ENCODE results near the gene GRSF1.

Gene GRSF1

DNA sequence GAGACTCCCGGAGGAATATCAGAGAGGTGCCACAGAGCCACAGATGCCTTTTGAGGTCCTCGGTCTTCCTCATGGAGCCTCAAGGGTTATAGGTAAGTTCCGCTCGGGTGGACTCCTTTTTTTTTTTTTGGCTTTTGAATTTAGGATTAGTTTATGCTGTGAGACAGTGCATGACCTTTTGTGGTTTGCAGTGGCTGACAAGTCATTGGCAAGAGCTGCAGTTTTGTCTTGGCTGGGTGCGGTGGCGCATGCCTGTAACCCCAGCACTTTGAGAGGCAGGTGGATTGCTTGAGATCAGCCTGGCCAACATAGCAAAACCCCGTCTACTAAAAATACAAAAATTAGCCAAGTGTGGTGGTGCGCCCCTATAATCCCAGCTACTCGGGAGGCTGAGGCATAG, 4.5 kb upstream of the GRSF1 start:
- no peak for ATAC-seq
- TF ChIP-seq ZFP3 (CRISPR knock-in tag; IDR thresholded peaks at IDR 0.05) (no peak), ESRRG (CRISPR knock-in tag; IDR thresholded peaks at IDR 0.05) (no peak), ZNF8 (CRISPR knock-in tag; IDR thresholded peaks at IDR 0.05) (no peak), ZNF70 (CRISPR knock-in tag; IDR thresholded peaks at IDR 0.05) (no peak), TCF4 (CRISPR knock-in tag; IDR thresholded peaks at IDR 0.05; ENCODE audit: borderline replicate concordance) (no peak), TOX (CRISPR knock-in tag; IDR thresholded peaks at IDR 0.05; ENCODE audit: borderline replicate concordance) (no peak), RARB (CRISPR knock-in tag; IDR thresholded peaks at IDR 0.05) (no peak), ZC3H10 (CRISPR knock-in tag; IDR thresholded peaks at IDR 0.05) (no peak)
- TF ChIP-seq, protein P1, sequence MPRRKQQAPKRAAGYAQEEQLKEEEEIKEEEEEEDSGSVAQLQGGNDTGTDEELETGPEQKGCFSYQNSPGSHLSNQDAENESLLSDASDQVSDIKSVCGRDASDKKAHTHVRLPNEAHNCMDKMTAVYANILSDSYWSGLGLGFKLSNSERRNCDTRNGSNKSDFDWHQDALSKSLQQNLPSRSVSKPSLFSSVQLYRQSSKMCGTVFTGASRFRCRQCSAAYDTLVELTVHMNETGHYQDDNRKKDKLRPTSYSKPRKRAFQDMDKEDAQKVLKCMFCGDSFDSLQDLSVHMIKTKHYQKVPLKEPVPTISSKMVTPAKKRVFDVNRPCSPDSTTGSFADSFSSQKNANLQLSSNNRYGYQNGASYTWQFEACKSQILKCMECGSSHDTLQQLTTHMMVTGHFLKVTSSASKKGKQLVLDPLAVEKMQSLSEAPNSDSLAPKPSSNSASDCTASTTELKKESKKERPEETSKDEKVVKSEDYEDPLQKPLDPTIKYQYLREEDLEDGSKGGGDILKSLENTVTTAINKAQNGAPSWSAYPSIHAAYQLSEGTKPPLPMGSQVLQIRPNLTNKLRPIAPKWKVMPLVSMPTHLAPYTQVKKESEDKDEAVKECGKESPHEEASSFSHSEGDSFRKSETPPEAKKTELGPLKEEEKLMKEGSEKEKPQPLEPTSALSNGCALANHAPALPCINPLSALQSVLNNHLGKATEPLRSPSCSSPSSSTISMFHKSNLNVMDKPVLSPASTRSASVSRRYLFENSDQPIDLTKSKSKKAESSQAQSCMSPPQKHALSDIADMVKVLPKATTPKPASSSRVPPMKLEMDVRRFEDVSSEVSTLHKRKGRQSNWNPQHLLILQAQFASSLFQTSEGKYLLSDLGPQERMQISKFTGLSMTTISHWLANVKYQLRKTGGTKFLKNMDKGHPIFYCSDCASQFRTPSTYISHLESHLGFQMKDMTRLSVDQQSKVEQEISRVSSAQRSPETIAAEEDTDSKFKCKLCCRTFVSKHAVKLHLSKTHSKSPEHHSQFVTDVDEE (CRISPR knock-in tag; IDR thresholded peaks at IDR 0.05), result no peak

DNA sequence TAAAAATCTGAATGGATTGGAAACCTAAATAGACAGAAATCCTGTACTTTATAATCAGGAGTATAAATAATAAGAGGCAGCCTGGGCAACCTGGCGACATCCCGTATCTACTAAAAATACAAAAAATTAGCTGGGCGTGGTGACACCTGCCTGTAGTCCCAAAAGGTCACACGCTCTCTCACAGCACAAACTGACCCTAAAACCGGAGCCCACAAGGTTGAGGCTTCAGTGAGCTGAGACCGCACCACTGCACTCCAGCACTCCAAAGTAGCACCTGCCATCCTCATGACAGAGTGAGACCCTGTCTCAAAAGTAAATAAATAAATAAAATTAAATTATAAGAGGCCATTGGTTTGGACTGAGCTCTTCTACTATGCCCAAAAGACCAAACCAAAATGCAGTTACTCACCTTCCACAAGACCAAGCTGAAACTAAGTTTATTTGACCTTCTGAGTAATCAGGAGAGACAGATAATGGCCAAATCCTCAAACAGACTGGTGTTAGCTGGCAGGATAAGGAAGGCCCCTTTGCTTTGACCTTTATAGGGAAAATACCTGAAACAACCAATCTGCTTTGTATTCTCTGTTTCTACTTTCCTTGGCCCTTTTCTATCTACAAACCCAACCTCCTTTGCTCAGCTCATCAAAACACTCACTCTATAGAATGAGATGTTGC, 3.2 kb upstream of the GRSF1 start:
- TF ChIP-seq ZNF70 (CRISPR knock-in tag; IDR thresholded peaks at IDR 0.05) (no peak), CSDC2 (CRISPR knock-in tag; IDR thresholded peaks at IDR 0.05) (no peak), TCF4 (CRISPR knock-in tag; IDR thresholded peaks at IDR 0.05; ENCODE audit: borderline replicate concordance) (no peak), ZC3H10 (CRISPR knock-in tag; IDR thresholded peaks at IDR 0.05) (no peak), TOX (CRISPR knock-in tag; IDR thresholded peaks at IDR 0.05; ENCODE audit: borderline replicate concordance) (no peak), GLIS3 (CRISPR knock-in tag; IDR thresholded peaks at IDR 0.05) (no peak), ESRRG (CRISPR knock-in tag; IDR thresholded peaks at IDR 0.05) (no peak), ZNF8 (CRISPR knock-in tag; IDR thresholded peaks at IDR 0.05) (no peak), BACH2 (CRISPR knock-in tag; IDR thresholded peaks at IDR 0.05; ENCODE audit: borderline replicate concordance) (no peak), RARB (CRISPR knock-in tag; IDR thresholded peaks at IDR 0.05) (no peak), ZNF565 (CRISPR knock-in tag; conservative IDR thresholded peaks at IDR 0.05; ENCODE audit: low read depth) (no peak), PPARA (CRISPR knock-in tag; IDR thresholded peaks at IDR 0.05; ENCODE audit: borderline replicate concordance) (no peak), ISL1 (CRISPR knock-in tag; IDR thresholded peaks at IDR 0.05) (no peak)
- TF ChIP-seq, protein P2, sequence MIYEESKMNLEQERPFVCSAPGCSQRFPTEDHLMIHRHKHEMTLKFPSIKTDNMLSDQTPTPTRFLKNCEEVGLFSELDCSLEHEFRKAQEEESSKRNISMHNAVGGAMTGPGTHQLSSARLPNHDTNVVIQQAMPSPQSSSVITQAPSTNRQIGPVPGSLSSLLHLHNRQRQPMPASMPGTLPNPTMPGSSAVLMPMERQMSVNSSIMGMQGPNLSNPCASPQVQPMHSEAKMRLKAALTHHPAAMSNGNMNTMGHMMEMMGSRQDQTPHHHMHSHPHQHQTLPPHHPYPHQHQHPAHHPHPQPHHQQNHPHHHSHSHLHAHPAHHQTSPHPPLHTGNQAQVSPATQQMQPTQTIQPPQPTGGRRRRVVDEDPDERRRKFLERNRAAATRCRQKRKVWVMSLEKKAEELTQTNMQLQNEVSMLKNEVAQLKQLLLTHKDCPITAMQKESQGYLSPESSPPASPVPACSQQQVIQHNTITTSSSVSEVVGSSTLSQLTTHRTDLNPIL (CRISPR knock-in tag; IDR thresholded peaks at IDR 0.05; ENCODE audit: low read depth), result no peak
- TF ChIP-seq, protein P3, sequence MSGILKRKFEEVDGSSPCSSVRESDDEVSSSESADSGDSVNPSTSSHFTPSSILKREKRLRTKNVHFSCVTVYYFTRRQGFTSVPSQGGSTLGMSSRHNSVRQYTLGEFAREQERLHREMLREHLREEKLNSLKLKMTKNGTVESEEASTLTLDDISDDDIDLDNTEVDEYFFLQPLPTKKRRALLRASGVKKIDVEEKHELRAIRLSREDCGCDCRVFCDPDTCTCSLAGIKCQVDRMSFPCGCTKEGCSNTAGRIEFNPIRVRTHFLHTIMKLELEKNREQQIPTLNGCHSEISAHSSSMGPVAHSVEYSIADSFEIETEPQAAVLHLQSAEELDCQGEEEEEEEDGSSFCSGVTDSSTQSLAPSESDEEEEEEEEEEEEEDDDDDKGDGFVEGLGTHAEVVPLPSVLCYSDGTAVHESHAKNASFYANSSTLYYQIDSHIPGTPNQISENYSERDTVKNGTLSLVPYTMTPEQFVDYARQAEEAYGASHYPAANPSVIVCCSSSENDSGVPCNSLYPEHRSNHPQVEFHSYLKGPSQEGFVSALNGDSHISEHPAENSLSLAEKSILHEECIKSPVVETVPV (CRISPR knock-in tag; IDR thresholded peaks at IDR 0.05), result no peak
- TF ChIP-seq, protein P4, sequence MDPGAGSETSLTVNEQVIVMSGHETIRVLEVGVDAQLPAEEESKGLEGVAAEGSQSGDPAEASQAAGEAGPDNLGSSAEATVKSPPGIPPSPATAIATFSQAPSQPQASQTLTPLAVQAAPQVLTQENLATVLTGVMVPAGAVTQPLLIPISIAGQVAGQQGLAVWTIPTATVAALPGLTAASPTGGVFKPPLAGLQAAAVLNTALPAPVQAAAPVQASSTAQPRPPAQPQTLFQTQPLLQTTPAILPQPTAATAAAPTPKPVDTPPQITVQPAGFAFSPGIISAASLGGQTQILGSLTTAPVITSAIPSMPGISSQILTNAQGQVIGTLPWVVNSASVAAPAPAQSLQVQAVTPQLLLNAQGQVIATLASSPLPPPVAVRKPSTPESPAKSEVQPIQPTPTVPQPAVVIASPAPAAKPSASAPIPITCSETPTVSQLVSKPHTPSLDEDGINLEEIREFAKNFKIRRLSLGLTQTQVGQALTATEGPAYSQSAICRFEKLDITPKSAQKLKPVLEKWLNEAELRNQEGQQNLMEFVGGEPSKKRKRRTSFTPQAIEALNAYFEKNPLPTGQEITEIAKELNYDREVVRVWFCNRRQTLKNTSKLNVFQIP (CRISPR knock-in tag; IDR thresholded peaks at IDR 0.05; ENCODE audit: borderline replicate concordance, low read depth), result no peak
- no peak for ATAC-seq

DNA sequence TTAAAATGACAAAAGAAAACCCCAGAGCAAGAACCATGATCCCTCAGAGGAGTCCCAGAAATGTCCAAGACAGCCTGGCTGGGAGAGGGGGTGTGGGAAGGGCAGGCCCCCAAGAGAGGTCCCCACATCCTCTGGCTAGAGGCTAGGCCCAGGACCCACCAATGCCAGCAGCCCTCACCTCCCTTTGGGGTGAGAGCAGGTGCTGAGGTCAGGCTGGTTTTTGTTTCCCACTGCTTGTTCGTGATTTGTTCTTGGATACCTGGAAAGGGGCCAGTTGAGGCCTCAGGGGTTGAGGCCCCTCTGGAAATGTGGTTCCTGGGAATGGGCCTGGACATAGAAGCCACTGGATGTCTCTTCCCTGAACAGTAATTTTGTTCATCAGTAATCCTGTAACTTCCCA, 2.3 kb upstream of the GRSF1 start:
- no peak for ATAC-seq
- TF ChIP-seq ESRRG (CRISPR knock-in tag; IDR thresholded peaks at IDR 0.05) (no peak), SNAI2 (CRISPR knock-in tag; IDR thresholded peaks at IDR 0.05) (no peak), CSDC2 (CRISPR knock-in tag; IDR thresholded peaks at IDR 0.05) (no peak), ZFP3 (CRISPR knock-in tag; IDR thresholded peaks at IDR 0.05) (no peak), BACH2 (CRISPR knock-in tag; IDR thresholded peaks at IDR 0.05; ENCODE audit: borderline replicate concordance) (no peak), PPARA (CRISPR knock-in tag; IDR thresholded peaks at IDR 0.05; ENCODE audit: borderline replicate concordance) (no peak)
- TF ChIP-seq, protein P4 (CRISPR knock-in tag; IDR thresholded peaks at IDR 0.05; ENCODE audit: borderline replicate concordance, low read depth), result no peak
- TF ChIP-seq, protein P5, sequence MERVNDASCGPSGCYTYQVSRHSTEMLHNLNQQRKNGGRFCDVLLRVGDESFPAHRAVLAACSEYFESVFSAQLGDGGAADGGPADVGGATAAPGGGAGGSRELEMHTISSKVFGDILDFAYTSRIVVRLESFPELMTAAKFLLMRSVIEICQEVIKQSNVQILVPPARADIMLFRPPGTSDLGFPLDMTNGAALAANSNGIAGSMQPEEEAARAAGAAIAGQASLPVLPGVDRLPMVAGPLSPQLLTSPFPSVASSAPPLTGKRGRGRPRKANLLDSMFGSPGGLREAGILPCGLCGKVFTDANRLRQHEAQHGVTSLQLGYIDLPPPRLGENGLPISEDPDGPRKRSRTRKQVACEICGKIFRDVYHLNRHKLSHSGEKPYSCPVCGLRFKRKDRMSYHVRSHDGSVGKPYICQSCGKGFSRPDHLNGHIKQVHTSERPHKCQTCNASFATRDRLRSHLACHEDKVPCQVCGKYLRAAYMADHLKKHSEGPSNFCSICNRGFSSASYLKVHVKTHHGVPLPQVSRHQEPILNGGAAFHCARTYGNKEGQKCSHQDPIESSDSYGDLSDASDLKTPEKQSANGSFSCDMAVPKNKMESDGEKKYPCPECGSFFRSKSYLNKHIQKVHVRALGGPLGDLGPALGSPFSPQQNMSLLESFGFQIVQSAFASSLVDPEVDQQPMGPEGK (CRISPR knock-in tag; IDR thresholded peaks at IDR 0.05; ENCODE audit: borderline replicate concordance), result no peak

All from SK-N-SH treated with all-trans-retinoic acid at 6 μM for 48 hours (cell line).